SK-N-SH (cell line): Measurements from ENCODE around the gene SPECC1L. TPM values are rescaled to one million over a fixed set of nuclear protein-coding genes. Genes with fewer than 3 reads are reported as not detected.

ENCODE experiments used
- CTCF ChIA-PET: fragments of 300-600, 350-600 bp; formaldehyde crosslinking; extraction: SDS; loops from one replicate; lab custom pipeline; 2021; lab: Yijun Ruan, JAX
- POLR2A ChIA-PET: fragments of 350-600 bp; sonication (Branson Sonifier 250); formaldehyde crosslinking; extraction: SDS; loops from one replicate; lab custom pipeline; 2020; ENCODE audit warnings: antibody characterized with exemption, inconsistent platforms; lab: Yijun Ruan, JAX
- DNase-seq: peaks from one replicate; pipeline ENCODE4 v3.0.0; 2012
- H2AFZ ChIP-seq: fragments of 200-600 bp; sonication (generic); 2 replicates; pipeline ENCODE4 v1.8.1; 2016; ENCODE audit warnings: antibody characterized with exemption, mild to moderate bottlenecking, low read depth
- H3F3A ChIP-seq: fragments of 200-600 bp; sonication (generic); replicated peaks from 2 replicates; pipeline ENCODE3; 2016; ENCODE audit warnings: antibody characterized with exemption, mild to moderate bottlenecking; ENCODE audit not compliant: insufficient read depth
- H3K27ac ChIP-seq, 2 experiments: fragments of 200-500 bp in 1 of 2; fragments of 200-600 bp in 1 of 2; sonication (Bioruptor generic) in 1 of 2; sonication (generic), shearing (Covaris generic) in 1 of 2; 2 replicates each; pipeline versions ENCODE4 v1.5.1 to v1.6.1; 2014 to 2016; ENCODE audit warnings: low read depth in 2 of 2, inconsistent platforms in 1 of 2, low read length in 1 of 2, mild to moderate bottlenecking in 1 of 2, mixed read lengths in 1 of 2
- H3K27me3 ChIP-seq: fragments of 200-600 bp; sonication (generic), shearing (Covaris generic); 2 replicates; pipeline ENCODE4 v1.6.1; 2016; ENCODE audit warnings: mixed run types; ENCODE audit not compliant: insufficient read depth
- H3K36me3 ChIP-seq, 2 experiments: fragments of 200-500 bp in 1 of 2; fragments of 200-600 bp in 1 of 2; sonication (Bioruptor generic) in 1 of 2; sonication (generic) in 1 of 2; replicated peaks in 1 of 2; 2 replicates each; pipeline versions ENCODE3 to v1.5.1; 2014 to 2016; ENCODE audit warnings: low read length in 1 of 2, mild to moderate bottlenecking in 1 of 2; ENCODE audit not compliant: insufficient read depth in 2 of 2, control insufficient read depth in 1 of 2
- H3K4me1 ChIP-seq, 2 experiments: fragments of 200-500 bp in 1 of 2; fragments of 200-600 bp in 1 of 2; sonication (Bioruptor generic) in 1 of 2; sonication (generic), shearing (Covaris generic) in 1 of 2; 2 replicates each; pipeline versions ENCODE4 v1.5.1 to v1.6.1; 2014 to 2016; ENCODE audit warnings: low read depth in 1 of 2, low read length in 1 of 2, mixed run types in 1 of 2; ENCODE audit not compliant: insufficient read depth in 2 of 2, control insufficient read depth in 1 of 2
- H3K4me2 ChIP-seq: fragments of 200-600 bp; sonication (generic), shearing (Covaris generic); 2 replicates; pipeline ENCODE4 v1.6.1; 2017; ENCODE audit warnings: mixed run types
- H3K4me3 ChIP-seq, 2 experiments: fragments of 200-500 bp in 1 of 2; fragments of 200-600 bp in 1 of 2; sonication (Bioruptor generic) in 1 of 2; sonication (generic), shearing (Covaris generic) in 1 of 2; 2 replicates each; pipeline versions ENCODE4 v1.5.1 to v1.8.1; 2014 to 2016; ENCODE audit warnings: low read depth in 2 of 2, inconsistent platforms in 1 of 2, low read length in 1 of 2, mild to moderate bottlenecking in 1 of 2, mixed read lengths in 1 of 2, moderate library complexity in 1 of 2
- H3K79me2 ChIP-seq: fragments of 200-600 bp; sonication (generic); 2 replicates; pipeline ENCODE4 v1.8.1; 2017; ENCODE audit warnings: mild to moderate bottlenecking; ENCODE audit not compliant: insufficient read depth
- H3K9ac ChIP-seq: fragments of 200-600 bp; sonication (generic); 2 replicates; pipeline ENCODE4 v1.6.1; 2017; ENCODE audit warnings: mixed run types
- H3K9me2 ChIP-seq: fragments of 200-600 bp; sonication (generic); 2 replicates; pipeline ENCODE4 v1.6.1; 2017; ENCODE audit warnings: mixed run types
- H3K9me3 ChIP-seq: fragments of 200-600 bp; sonication (generic); 2 replicates; pipeline ENCODE4 v1.6.1; 2017; ENCODE audit warnings: mixed run types, mild to moderate bottlenecking, moderate library complexity
- H4K20me1 ChIP-seq: fragments of 200-600 bp; sonication (generic); 2 replicates; pipeline ENCODE4 v1.6.1; 2017; ENCODE audit warnings: mild to moderate bottlenecking, mixed run types; ENCODE audit not compliant: insufficient read depth
- CHD2 ChIP-seq: fragments of 150-350 bp; IDR thresholded peaks from 2 replicates; pipeline ENCODE4 v1.6.1; 2018; ENCODE audit warnings: low read length; ENCODE audit not compliant: partially characterized antibody
- EP300 ChIP-seq, 2 experiments: IDR thresholded peaks; 2 replicates each; pipeline versions ENCODE4 v1.4.0 to v1.6.1; 2012; ENCODE audit warnings: borderline replicate concordance in 1 of 2, low read depth in 1 of 2, low read length in 1 of 2
- FOXJ3 ChIP-seq: sonication (generic); formaldehyde crosslinking; IDR thresholded peaks from 2 replicates; pipeline ENCODE4 v1.5.1; 2020; ENCODE audit warnings: mild to moderate bottlenecking, missing genetic modification reagents
- FOXM1 ChIP-seq: IDR thresholded peaks from 2 replicates; pipeline ENCODE4 v1.4.0; 2012; ENCODE audit warnings: low read depth, mild to moderate bottlenecking
- GABPA ChIP-seq: IDR thresholded peaks from 2 replicates; pipeline ENCODE4 v1.4.0; 2012; ENCODE audit warnings: low read depth, mild to moderate bottlenecking
- GATA2 ChIP-seq: sonication (generic); formaldehyde crosslinking; IDR thresholded peaks from 2 replicates; pipeline ENCODE4 v1.5.0; 2020; ENCODE audit warnings: mild to moderate bottlenecking, missing genetic modification reagents
- JUND ChIP-seq: IDR thresholded peaks from 2 replicates; pipeline ENCODE4 v1.4.0; 2012
- MEF2A ChIP-seq: IDR thresholded peaks from 2 replicates; pipeline ENCODE4 v1.4.0; 2012; ENCODE audit warnings: low read depth, borderline replicate concordance
- NRF1 ChIP-seq: IDR thresholded peaks from 2 replicates; pipeline ENCODE4 v1.6.1; 2012; ENCODE audit warnings: low read depth, mild to moderate bottlenecking, low read length
- RAD21 ChIP-seq: IDR thresholded peaks from 2 replicates; pipeline ENCODE4 v1.6.1; 2012; ENCODE audit warnings: mild to moderate bottlenecking, low read length
- RXRA ChIP-seq: IDR thresholded peaks from 2 replicates; pipeline ENCODE4 v1.4.0; 2012; ENCODE audit warnings: low read depth, mild to moderate bottlenecking, borderline replicate concordance
- SMC3 ChIP-seq: IDR thresholded peaks from 2 replicates; pipeline ENCODE4 v1.6.1; 2012; ENCODE audit warnings: low read depth, low read length, improper control_type of control experiment
- YY1 ChIP-seq: IDR thresholded peaks from 2 replicates; pipeline ENCODE4 v1.4.0; 2012; ENCODE audit warnings: low read depth, mild to moderate bottlenecking
- WGBS: methylation state at CpG from one replicate; pipeline ENCODE4 v1.1.6; 2017; ENCODE audit warnings: low lambda C conversion rate; 5-methylcytosine and 5-hydroxymethylcytosine counted together
- polyA plus RNA-seq, 3 experiments: library from polyadenylated mRNA; depleted of rRNA; stranded (reverse); fragments of >200 nt; gene quantifications; 2 replicates each; pipeline ENCODE4 v1.2.3, GENCODE V29; 2012
- TF ChIP-seq, protein P1 (sequence below): IDR thresholded peaks from 2 replicates; pipeline ENCODE4; 2012
- TF ChIP-seq, protein P2 (sequence below): IDR thresholded peaks from 2 replicates; pipeline ENCODE4 v1.4.0; 2012; ENCODE audit warnings: low read depth
- TF ChIP-seq, protein P3 (sequence below): IDR thresholded peaks from 2 replicates; pipeline ENCODE4 v1.6.1; 2012; ENCODE audit warnings: mild to moderate bottlenecking, low read depth, low read length, moderate library complexity
- TF ChIP-seq, protein P4 (sequence below): fragments of 150-350 bp; IDR thresholded peaks from 2 replicates; pipeline ENCODE4 v1.6.1; 2017; ENCODE audit warnings: antibody characterized with exemption, low read length, low read depth, borderline replicate concordance
- TF ChIP-seq, protein P5 (sequence below): fragments of 200-600 bp; sonication (generic); IDR thresholded peaks from 2 replicates; pipeline ENCODE4 v1.6.1; 2017; ENCODE audit warnings: antibody characterized with exemption, mild to moderate bottlenecking, moderate library complexity
- TF ChIP-seq, protein P6 (sequence below): fragments of 150-350 bp; IDR thresholded peaks from 2 replicates; pipeline ENCODE4 v1.6.1; 2016; ENCODE audit warnings: mild to moderate bottlenecking, low read depth, low read length

SPECC1L gene
- polyA plus RNA-seq, 1 of the 3 experiments (the other 2 are of a cell fraction): 22.9 TPM

DNA sequence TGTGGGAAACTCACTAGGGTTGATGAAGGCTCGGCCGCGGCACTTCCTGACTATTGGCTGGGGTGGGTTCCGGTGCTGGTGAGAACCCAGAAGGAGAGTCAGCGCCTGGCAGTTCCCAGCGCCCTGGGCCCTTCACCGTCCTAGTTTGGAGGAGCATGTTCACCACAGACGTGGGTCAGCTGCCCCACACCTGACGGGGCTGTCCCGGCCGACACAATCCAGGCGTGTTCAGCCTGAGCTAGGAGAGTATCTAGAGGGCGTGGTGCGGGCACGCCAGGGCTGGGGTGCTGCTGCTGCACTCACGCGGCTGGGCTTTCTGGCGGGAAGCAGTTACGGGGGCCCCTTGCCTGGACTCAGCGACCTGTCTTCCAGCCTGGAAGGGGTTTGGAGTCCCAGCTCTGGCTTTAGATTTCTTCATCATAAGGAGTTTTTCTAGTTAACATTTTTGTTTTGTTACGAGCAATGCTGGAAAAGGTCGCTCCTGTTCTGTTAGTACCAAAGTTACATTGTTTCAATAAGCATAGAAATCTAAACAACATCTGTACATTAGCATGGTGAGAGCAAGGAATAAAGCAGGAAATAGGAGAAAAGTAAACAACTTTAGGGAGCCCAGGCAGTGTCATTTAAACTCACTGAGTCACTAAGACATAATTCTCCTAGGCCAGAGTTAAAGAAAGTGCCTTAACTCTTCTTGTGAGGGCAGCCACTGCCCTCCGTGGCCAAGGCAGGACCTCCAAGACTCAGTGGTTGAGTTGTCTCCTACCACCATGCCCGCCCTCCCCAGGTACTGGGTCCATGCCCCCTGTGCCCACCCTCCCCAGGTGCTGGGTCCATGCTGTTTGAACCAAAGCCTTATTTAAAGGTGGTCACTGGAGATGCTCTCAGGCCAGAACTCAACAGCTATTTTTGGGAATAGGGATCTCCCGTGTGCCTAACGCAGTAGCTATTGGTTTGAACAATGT, 144.6 kb downstream of the SPECC1L start:
- H3K27me3 ChIP-seq: no peaks in the 10 kb centered on the region
- H3K36me3 ChIP-seq: peaks cover 13 to 56% of the 10 kb centered on the region in 2 experiments
- WGBS: 94% methylated on average over 14 of the region's 26 CpGs
- H2AFZ ChIP-seq: no peak overlapping the region
- no peak overlapping the region for H3K9ac ChIP-seq
- POLR2A ChIA-PET: interaction anchor here (0.9 to 2.3 kb wide), 5 partner anchors 8 to 89 kb away, joined by 4 to 13 read pairs (median 6); no protein-coding TSS in a partner anchor
- H3K79me2 ChIP-seq: no peaks in the 10 kb centered on the region; the same call in 1 of the 2 replicates
- H3K27ac ChIP-seq: peak overlapping the region in 1 of 2 experiments; percentile 97; a peak in 2 of 4 replicates
- peaks cover 4% of the 10 kb centered on the region for H3F3A ChIP-seq
- H4K20me1 ChIP-seq: peaks cover 5% of the 10 kb centered on the region
- H3K9me2 ChIP-seq: no peaks in the 10 kb centered on the region
- peaks cover 0 to 58% of the 10 kb centered on the region in 2 experiments; a peak in 2 of 4 replicates for H3K4me1 ChIP-seq
- CTCF ChIA-PET: interaction anchor here (1.3 to 3.2 kb wide), 7 partner anchors 12 to 111 kb away, joined by 3 to 11 read pairs (median 8); no protein-coding TSS in a partner anchor
- H3K9me3 ChIP-seq: no peaks in the 10 kb centered on the region
- TF ChIP-seq, protein P1, sequence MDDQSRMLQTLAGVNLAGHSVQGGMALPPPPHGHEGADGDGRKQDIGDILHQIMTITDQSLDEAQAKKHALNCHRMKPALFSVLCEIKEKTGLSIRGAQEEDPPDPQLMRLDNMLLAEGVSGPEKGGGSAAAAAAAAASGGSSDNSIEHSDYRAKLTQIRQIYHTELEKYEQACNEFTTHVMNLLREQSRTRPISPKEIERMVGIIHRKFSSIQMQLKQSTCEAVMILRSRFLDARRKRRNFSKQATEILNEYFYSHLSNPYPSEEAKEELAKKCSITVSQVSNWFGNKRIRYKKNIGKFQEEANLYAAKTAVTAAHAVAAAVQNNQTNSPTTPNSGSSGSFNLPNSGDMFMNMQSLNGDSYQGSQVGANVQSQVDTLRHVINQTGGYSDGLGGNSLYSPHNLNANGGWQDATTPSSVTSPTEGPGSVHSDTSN: no peak
- TF ChIP-seq GABPA: no peak
- TF ChIP-seq, protein P2, sequence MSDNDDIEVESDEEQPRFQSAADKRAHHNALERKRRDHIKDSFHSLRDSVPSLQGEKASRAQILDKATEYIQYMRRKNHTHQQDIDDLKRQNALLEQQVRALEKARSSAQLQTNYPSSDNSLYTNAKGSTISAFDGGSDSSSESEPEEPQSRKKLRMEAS: no peak
- no peak for TF ChIP-seq NRF1
- TF ChIP-seq, protein P3, sequence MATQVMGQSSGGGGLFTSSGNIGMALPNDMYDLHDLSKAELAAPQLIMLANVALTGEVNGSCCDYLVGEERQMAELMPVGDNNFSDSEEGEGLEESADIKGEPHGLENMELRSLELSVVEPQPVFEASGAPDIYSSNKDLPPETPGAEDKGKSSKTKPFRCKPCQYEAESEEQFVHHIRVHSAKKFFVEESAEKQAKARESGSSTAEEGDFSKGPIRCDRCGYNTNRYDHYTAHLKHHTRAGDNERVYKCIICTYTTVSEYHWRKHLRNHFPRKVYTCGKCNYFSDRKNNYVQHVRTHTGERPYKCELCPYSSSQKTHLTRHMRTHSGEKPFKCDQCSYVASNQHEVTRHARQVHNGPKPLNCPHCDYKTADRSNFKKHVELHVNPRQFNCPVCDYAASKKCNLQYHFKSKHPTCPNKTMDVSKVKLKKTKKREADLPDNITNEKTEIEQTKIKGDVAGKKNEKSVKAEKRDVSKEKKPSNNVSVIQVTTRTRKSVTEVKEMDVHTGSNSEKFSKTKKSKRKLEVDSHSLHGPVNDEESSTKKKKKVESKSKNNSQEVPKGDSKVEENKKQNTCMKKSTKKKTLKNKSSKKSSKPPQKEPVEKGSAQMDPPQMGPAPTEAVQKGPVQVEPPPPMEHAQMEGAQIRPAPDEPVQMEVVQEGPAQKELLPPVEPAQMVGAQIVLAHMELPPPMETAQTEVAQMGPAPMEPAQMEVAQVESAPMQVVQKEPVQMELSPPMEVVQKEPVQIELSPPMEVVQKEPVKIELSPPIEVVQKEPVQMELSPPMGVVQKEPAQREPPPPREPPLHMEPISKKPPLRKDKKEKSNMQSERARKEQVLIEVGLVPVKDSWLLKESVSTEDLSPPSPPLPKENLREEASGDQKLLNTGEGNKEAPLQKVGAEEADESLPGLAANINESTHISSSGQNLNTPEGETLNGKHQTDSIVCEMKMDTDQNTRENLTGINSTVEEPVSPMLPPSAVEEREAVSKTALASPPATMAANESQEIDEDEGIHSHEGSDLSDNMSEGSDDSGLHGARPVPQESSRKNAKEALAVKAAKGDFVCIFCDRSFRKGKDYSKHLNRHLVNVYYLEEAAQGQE: no peak
- TF ChIP-seq FOXM1: no peak
- TF ChIP-seq CHD2: no peak
- TF ChIP-seq FOXJ3 (CRISPR knock-in tag): no peak
- TF ChIP-seq, protein P4, sequence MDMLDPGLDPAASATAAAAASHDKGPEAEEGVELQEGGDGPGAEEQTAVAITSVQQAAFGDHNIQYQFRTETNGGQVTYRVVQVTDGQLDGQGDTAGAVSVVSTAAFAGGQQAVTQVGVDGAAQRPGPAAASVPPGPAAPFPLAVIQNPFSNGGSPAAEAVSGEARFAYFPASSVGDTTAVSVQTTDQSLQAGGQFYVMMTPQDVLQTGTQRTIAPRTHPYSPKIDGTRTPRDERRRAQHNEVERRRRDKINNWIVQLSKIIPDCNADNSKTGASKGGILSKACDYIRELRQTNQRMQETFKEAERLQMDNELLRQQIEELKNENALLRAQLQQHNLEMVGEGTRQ: no peak
- TF ChIP-seq RAD21: no peak
- TF ChIP-seq EP300 (IDR thresholded peaks at IDR 0.05; ENCODE audit: borderline replicate concordance in 1 of 2, low read depth in 1 of 2, low read length in 1 of 2): no peak
- no peak for TF ChIP-seq GATA2 (CRISPR knock-in tag)
- TF ChIP-seq, protein P5, sequence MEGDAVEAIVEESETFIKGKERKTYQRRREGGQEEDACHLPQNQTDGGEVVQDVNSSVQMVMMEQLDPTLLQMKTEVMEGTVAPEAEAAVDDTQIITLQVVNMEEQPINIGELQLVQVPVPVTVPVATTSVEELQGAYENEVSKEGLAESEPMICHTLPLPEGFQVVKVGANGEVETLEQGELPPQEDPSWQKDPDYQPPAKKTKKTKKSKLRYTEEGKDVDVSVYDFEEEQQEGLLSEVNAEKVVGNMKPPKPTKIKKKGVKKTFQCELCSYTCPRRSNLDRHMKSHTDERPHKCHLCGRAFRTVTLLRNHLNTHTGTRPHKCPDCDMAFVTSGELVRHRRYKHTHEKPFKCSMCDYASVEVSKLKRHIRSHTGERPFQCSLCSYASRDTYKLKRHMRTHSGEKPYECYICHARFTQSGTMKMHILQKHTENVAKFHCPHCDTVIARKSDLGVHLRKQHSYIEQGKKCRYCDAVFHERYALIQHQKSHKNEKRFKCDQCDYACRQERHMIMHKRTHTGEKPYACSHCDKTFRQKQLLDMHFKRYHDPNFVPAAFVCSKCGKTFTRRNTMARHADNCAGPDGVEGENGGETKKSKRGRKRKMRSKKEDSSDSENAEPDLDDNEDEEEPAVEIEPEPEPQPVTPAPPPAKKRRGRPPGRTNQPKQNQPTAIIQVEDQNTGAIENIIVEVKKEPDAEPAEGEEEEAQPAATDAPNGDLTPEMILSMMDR: no peak
- TF ChIP-seq, protein P6, sequence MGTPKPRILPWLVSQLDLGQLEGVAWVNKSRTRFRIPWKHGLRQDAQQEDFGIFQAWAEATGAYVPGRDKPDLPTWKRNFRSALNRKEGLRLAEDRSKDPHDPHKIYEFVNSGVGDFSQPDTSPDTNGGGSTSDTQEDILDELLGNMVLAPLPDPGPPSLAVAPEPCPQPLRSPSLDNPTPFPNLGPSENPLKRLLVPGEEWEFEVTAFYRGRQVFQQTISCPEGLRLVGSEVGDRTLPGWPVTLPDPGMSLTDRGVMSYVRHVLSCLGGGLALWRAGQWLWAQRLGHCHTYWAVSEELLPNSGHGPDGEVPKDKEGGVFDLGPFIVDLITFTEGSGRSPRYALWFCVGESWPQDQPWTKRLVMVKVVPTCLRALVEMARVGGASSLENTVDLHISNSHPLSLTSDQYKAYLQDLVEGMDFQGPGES: no peak
- no peak for TF ChIP-seq RXRA
- TF ChIP-seq MEF2A: no peak
- no peak for TF ChIP-seq JUND
- no peak for TF ChIP-seq SMC3
- no peak for TF ChIP-seq YY1
- DNase-seq: peak; percentile 25
- no peak overlapping the region for H3K4me2 ChIP-seq
- no peak overlapping the region for H3K4me3 ChIP-seq
